Measurements from ENCODE around the gene PCDH7.

DNA sequence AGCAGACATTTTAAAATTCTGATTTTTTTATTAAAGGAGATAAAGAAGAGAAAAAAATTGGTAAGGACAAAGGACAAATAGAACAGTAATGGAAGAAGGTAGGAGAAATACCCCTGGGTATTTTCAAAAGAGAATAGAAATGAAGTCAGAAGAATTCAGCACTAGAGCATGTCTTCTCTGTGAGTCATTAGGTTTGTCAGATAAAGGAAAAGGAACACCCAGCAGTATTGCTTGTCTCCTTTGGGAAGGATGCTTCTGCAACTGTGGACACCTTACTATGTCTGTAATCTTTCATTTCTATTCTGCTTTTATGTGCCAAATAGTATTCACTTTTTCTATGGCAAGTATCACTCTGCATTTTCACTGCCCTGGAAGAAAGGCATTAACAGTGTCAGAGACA, 24.0 kb upstream of the PCDH7 start:
- TF ChIP-seq, protein P1, sequence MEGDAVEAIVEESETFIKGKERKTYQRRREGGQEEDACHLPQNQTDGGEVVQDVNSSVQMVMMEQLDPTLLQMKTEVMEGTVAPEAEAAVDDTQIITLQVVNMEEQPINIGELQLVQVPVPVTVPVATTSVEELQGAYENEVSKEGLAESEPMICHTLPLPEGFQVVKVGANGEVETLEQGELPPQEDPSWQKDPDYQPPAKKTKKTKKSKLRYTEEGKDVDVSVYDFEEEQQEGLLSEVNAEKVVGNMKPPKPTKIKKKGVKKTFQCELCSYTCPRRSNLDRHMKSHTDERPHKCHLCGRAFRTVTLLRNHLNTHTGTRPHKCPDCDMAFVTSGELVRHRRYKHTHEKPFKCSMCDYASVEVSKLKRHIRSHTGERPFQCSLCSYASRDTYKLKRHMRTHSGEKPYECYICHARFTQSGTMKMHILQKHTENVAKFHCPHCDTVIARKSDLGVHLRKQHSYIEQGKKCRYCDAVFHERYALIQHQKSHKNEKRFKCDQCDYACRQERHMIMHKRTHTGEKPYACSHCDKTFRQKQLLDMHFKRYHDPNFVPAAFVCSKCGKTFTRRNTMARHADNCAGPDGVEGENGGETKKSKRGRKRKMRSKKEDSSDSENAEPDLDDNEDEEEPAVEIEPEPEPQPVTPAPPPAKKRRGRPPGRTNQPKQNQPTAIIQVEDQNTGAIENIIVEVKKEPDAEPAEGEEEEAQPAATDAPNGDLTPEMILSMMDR (IDR thresholded peaks at IDR 0.05): no peak
- TF ChIP-seq POLR2A (IDR thresholded peaks at IDR 0.05): no peak
- TF ChIP-seq POLR2AphosphoS5 (IDR thresholded peaks at IDR 0.05; ENCODE audit: insufficient read depth in 1 of 2, low read depth in 1 of 2): no peak
